ENCODE measurements around the gene MIS18BP1. TPM values are rescaled to one million over a fixed set of nuclear protein-coding genes. Genes with fewer than 3 reads are reported as not detected.
A peak's percentile ranks its signal among the peaks of the same experiment; 100 is the strongest.

MIS18BP1 gene
- total RNA-seq, 1 experiment from 2014 or later = 38.4 TPM

DNA sequence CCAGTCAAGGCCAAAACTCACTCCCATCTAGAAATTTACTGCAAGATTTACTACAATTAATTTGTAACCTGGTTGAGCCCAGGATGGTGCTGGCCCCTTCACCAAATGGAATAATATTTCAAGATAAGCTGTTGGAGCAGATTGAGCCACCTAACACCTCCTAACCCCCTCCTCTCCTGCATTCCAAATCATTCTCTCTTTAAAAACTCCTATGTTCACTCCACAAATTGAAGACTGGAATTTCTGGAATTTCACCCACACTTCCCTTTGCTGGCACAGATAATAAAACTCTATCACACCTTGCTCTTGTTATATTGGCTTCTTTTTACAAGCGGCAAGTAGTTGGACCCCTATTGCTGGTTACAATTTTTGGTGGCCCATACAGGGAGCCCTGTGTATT is 41.7 kb downstream of the MIS18BP1 start:
- Histone ChIP-seq H3K36me3 (ENCODE audit: control insufficient read depth, insufficient read depth, low read length) (no peaks in the 10 kb centered on the region; the same call in 1 of the 2 replicates), H3K4me3 (ENCODE audit: low read depth, low read length) (no peak overlapping the region), H3K4me1 (peaks cover 55% of the 10 kb centered on the region), H3K27me3 (replicated peaks; ENCODE audit: control insufficient read depth, insufficient read depth, low read length) (no peaks in the 10 kb centered on the region), H3K9me3 (no peaks in the 10 kb centered on the region)
- no peak for TF ChIP-seq CTCF (IDR thresholded peaks at IDR 0.05; ENCODE audit: insufficient read depth in 1 of 2, low read depth in 1 of 2, low read length in 1 of 2, severe bottlenecking in 1 of 2, unreplicated experiment in 1 of 2)
- Mint-ChIP-seq H3K9me3 (ENCODE audit: unreplicated experiment) (no peaks in the 10 kb centered on the region), H3K4me3 (ENCODE audit: unreplicated experiment) (peak overlapping the region; percentile 23), H3K27ac (ENCODE audit: unreplicated experiment) (peak overlapping the region; percentile 47), H3K36me3 (ENCODE audit: insufficient read depth, unreplicated experiment) (peaks cover 37% of the 10 kb centered on the region), H3K4me1 (ENCODE audit: low read depth, unreplicated experiment) (peaks cover 30% of the 10 kb centered on the region), H3K27me3 (ENCODE audit: insufficient read depth, unreplicated experiment) (no peaks in the 10 kb centered on the region)
- no peak for DNase-seq
- BruUV-seq (replicated peaks) = no TSS peak
- ChIA-PET CTCF (no interaction called here), POLR2A (no interaction called here)
- intact Hi-C loops (cut with micrococcal nuclease; ENCODE audit: unreplicated experiment) = loop anchor here (5.0 kb wide), 1 partner anchor 299 kb away; no protein-coding TSS in a partner anchor

DNA sequence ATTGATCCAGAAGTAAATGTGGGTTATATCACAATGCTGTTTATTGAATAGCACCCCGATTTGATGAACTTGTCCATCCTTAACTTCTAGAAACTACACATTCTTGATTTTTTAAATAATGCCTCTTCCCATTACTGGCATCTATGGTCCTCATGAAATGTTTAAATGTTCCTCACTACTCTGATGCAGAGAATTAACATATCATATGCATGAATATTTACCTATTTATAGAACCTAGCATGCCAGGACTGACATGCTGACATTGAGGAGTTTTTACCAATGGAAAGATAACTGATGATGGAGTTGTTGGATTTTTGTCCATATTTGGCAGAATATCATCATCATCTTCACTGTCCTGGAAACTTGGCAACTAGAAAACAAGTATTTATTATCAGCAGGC is 42.8 kb downstream of the MIS18BP1 start:
- intact Hi-C loops (cut with micrococcal nuclease; ENCODE audit: unreplicated experiment) = loop anchor here (5.0 kb wide), 1 partner anchor 298 kb away; no protein-coding TSS in a partner anchor
- no TSS peak for BruUV-seq (replicated peaks)
- Histone ChIP-seq H3K36me3 (ENCODE audit: control insufficient read depth, insufficient read depth, low read length) (no peaks in the 10 kb centered on the region; the same call in 1 of the 2 replicates), H3K9me3 (no peaks in the 10 kb centered on the region), H3K27me3 (replicated peaks; ENCODE audit: control insufficient read depth, insufficient read depth, low read length) (no peaks in the 10 kb centered on the region), H3K4me3 (ENCODE audit: low read depth, low read length) (no peak overlapping the region), H3K4me1 (peaks cover 50% of the 10 kb centered on the region)
- Mint-ChIP-seq H3K9me3 (ENCODE audit: unreplicated experiment) (no peaks in the 10 kb centered on the region), H3K27ac (ENCODE audit: unreplicated experiment) (no peak overlapping the region), H3K4me3 (ENCODE audit: unreplicated experiment) (no peak overlapping the region), H3K4me1 (ENCODE audit: low read depth, unreplicated experiment) (peaks cover 30% of the 10 kb centered on the region), H3K36me3 (ENCODE audit: insufficient read depth, unreplicated experiment) (peaks cover 44% of the 10 kb centered on the region), H3K27me3 (ENCODE audit: insufficient read depth, unreplicated experiment) (no peaks in the 10 kb centered on the region)
- TF ChIP-seq CTCF (IDR thresholded peaks at IDR 0.05; ENCODE audit: insufficient read depth in 1 of 2, low read depth in 1 of 2, low read length in 1 of 2, severe bottlenecking in 1 of 2, unreplicated experiment in 1 of 2) = no peak
- no peak for DNase-seq
- CTCF ChIA-PET = no interaction called here
- POLR2A ChIA-PET = no interaction called here

- no TSS peak for BruUV-seq (replicated peaks)
- no peak overlapping the region for H3K4me3 Mint-ChIP-seq (ENCODE audit: unreplicated experiment)
- no peak overlapping the region for H3K27ac Mint-ChIP-seq (ENCODE audit: unreplicated experiment)
- TF ChIP-seq CTCF (IDR thresholded peaks at IDR 0.05; ENCODE audit: insufficient read depth in 1 of 2, low read depth in 1 of 2, low read length in 1 of 2, severe bottlenecking in 1 of 2, unreplicated experiment in 1 of 2) = no peak
- no peaks in the 10 kb centered on the region for H3K27me3 Mint-ChIP-seq (ENCODE audit: insufficient read depth, unreplicated experiment)
- peaks cover 43% of the 10 kb centered on the region for H3K36me3 Mint-ChIP-seq (ENCODE audit: insufficient read depth, unreplicated experiment)
- POLR2A ChIA-PET = no interaction called here
- Histone ChIP-seq H3K4me1 (no peaks in the 10 kb centered on the region), H3K36me3 (ENCODE audit: control insufficient read depth, insufficient read depth, low read length) (no peaks in the 10 kb centered on the region), H3K27me3 (replicated peaks; ENCODE audit: control insufficient read depth, insufficient read depth, low read length) (no peaks in the 10 kb centered on the region), H3K9me3 (no peaks in the 10 kb centered on the region), H3K4me3 (ENCODE audit: low read depth, low read length) (no peak overlapping the region)
- no peaks in the 10 kb centered on the region for H3K9me3 Mint-ChIP-seq (ENCODE audit: unreplicated experiment)
- CTCF ChIA-PET = no interaction called here
- DNase-seq = no peak
- H3K4me1 Mint-ChIP-seq (ENCODE audit: low read depth, unreplicated experiment) = no peaks in the 10 kb centered on the region
- intact Hi-C loops (cut with micrococcal nuclease; ENCODE audit: unreplicated experiment) = no loop called here
Observed at GRCh38 chr14:45204241-45204640, 48.8 kb downstream of the MIS18BP1 start.
